ENCODE results near the gene RREB1. TPM values are rescaled to one million over a fixed set of nuclear protein-coding genes. Genes with fewer than 3 reads are reported as not detected.

RREB1 gene
- total RNA-seq, 1 experiment from 2014 or later, result 16.5 TPM

DNA sequence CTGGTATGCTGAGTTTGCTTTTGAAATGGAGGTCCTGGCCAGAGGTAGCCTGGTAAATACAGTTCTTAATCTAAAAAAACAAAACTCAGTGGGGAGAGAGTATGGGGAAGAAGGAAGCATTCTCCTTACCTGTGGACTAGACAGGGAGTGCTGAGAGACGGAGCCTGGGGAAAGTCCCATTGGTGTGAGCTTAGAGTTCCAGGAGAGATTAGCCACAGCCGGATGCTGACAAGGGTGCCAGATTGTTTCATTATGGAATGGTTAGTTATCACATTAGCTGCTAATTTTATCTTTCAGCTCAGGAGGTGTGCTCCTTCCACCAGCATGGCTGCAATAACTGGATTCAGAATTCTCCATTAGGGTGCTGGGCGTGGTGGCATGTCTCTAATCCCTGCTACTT, 75.9 kb downstream of the RREB1 start:
- Histone ChIP-seq H3K4me3 (no peak overlapping the region), H3K27me3 (no peaks in the 10 kb centered on the region), H3K9me3 (no peaks in the 10 kb centered on the region), H3K36me3 (peaks cover 90% of the 10 kb centered on the region)
- DNase-seq, result no peak

- no peaks in the 10 kb centered on the region for H3K27me3 ChIP-seq
- H3K9me3 ChIP-seq, result no peaks in the 10 kb centered on the region
- no peak for DNase-seq
- H3K36me3 ChIP-seq, result peaks cover 90% of the 10 kb centered on the region
- no peak overlapping the region for H3K4me3 ChIP-seq
Observed at GRCh38 chr6:7184502-7184901, 76.7 kb downstream of the RREB1 start.

DNA sequence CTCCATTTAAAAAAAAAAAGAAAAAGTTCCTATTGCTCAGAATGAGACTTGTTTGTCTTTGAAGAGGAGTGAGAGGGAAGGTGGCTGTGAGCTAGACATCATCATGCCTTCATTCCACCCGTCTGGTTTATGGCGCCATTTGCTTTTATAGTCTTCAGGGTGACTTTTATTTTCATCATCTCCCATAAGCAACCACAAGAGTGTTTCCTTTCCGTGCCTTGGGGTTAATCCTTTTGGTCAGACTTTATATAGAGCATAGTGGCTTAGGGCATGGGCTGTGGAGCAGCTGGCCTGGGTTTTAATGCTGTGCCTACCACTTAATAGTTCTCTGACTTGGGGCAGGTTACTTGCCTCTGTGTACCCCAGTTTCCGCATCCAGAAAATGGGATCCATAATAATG, 77.8 kb downstream of the RREB1 start:
- Histone ChIP-seq H3K9me3 (no peaks in the 10 kb centered on the region), H3K36me3 (peaks cover 92% of the 10 kb centered on the region), H3K4me3 (no peak overlapping the region), H3K27me3 (no peaks in the 10 kb centered on the region)
- DNase-seq, result no peak

- Histone ChIP-seq H3K9me3 (no peaks in the 10 kb centered on the region), H3K4me3 (no peak overlapping the region), H3K27me3 (no peaks in the 10 kb centered on the region), H3K36me3 (peaks cover 86% of the 10 kb centered on the region)
- DNase-seq, result no peak
Observed at GRCh38 chr6:7188492-7188891, 80.7 kb downstream of the RREB1 start.

DNA sequence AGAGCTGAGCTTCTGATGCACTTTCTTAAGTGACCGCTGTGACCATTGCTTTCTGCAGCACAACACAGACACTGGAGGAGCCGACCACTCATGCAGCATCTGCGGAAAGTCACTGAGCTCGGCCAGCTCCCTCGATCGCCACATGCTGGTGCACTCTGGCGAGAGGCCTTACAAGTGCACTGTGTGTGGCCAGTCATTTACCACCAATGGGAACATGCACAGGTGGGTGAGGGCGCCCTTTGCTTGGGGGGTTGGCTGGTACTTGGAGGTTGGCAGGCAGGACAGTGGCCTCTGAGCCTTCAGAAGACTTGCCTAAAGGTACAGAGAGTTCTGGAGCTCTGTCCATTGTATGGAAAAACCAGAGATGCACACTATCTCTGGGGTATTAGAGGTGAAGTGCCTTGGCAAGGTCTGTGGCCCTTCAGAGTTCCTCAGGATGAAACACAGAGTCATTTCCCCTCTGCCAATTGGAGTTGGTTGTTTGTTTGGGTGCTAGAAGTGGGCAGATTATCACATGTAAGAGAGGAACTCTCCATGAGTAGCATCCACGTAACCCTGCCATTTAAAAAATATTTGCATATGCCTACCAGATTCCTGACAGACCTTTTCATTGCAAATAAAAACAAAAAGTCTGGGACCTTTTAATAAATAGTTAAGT, 81.5 kb downstream of the RREB1 start:
- H3K9me3 ChIP-seq, result no peaks in the 10 kb centered on the region
- DNase-seq, result no peak
- H3K36me3 ChIP-seq, result peaks cover 83% of the 10 kb centered on the region
- H3K4me3 ChIP-seq, result no peak overlapping the region
- no peaks in the 10 kb centered on the region for H3K27me3 ChIP-seq

GRCh38 chr6:7190791-7191190, 83.0 kb downstream of the RREB1 start:
- no peaks in the 10 kb centered on the region for H3K27me3 ChIP-seq

DNA sequence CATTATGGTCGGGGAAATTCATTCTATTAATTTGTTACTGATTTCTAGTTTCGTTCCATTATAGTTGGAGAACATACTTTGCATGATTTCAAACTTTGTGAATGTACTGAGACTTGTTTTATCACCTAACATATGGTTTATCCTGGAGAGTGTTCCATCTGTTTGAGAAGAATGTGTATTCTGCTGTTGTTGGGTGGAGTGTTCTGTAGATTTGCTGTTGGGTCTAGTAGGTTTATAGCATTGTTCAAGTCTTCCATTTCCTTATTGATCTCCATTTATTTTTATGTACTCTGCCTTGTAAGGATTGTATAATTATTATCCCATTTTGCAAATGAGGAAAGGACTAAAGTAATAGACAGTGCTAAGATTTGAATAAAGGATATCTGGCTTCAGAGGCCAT, 85.4 kb downstream of the RREB1 start:
- DNase-seq, result no peak
- Histone ChIP-seq H3K27me3 (no peaks in the 10 kb centered on the region), H3K4me3 (no peak overlapping the region), H3K36me3 (peaks cover 65% of the 10 kb centered on the region), H3K9me3 (no peaks in the 10 kb centered on the region)

More at GRCh38 chr6:7190791-7191190, 83.0 kb downstream of the RREB1 start:
- Histone ChIP-seq H3K9me3 (no peaks in the 10 kb centered on the region), H3K36me3 (peaks cover 71% of the 10 kb centered on the region), H3K4me3 (no peak overlapping the region)
- DNase-seq, result no peak

DNA sequence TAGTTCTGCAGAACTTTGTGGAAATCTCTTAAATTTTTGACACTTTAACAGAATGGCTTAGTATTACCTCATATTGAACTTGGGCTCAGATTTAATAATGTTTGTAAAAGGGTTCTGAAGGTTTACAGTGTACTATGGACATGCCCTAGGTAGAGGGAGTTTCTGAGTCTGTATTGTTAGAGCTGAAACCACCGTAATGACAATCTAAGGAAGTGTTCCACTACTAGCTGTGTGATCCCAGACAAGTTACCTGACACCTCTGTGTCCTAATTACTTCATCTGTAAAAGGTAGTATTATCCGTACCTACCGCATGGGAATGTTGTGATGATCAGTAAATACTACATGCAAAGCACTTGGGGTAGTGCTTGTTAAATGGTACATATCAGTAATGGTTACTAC, 86.9 kb downstream of the RREB1 start:
- H3K4me3 ChIP-seq, result no peak overlapping the region
- peaks cover 62% of the 10 kb centered on the region for H3K36me3 ChIP-seq
- no peaks in the 10 kb centered on the region for H3K9me3 ChIP-seq
- no peak for DNase-seq
- H3K27me3 ChIP-seq, result no peaks in the 10 kb centered on the region

DNA sequence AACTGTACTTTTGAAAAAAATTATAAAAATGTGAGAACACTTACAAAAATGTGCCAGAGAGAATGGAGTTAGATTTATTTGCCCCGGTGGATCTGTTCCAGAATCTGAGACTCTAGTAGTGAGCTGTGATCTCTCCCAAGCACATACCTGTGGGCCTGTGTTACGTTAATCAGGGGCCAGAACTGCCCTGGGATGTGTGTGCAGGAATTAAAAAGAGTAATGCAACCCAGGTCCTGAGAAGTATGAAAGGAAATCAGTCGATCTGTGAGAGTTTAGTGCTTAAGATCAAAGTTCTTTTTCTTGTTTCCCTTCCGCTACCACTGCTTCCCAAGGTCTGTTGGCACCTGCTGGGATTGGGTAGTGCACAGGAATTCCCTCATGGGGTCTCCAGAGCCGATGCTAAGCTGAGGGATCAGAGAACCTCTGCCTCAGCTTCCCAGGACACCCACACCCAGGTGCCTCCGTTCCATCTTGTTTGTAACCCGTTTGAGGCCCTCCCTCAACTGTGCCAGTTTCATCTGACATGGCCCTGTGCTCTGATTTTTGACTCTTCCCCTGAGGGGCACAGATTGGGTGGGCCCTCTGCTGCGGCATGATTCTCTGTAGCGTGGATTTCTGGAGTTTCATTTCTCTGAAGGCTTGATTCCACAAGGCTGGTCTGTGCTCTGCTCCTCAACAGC, 87.7 kb downstream of the RREB1 start:
- Histone ChIP-seq H3K9me3 (no peaks in the 10 kb centered on the region), H3K4me3 (no peak overlapping the region), H3K27me3 (no peaks in the 10 kb centered on the region), H3K36me3 (peaks cover 53% of the 10 kb centered on the region)
- no peak for DNase-seq

DNA sequence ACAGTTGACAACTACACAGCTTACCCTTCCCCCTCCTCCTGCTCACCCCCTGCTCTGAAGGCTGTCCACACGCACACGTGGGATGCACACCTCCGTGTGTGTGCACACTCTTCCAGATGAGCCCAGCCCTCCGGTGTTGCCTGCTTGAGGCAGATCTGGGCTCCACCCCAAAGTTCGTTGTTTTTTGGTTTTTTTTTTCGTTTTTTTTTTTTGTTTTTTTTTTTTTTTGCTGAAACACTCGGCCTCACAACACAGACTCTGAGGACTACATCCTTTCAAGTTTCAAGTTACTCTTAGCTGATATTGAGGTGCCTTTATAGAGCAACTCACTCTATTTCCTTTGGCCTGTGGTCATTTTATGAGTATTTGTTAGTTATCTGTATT, 88.2 kb downstream of the RREB1 start:
- no peak for DNase-seq
- no peaks in the 10 kb centered on the region for H3K27me3 ChIP-seq

DNA sequence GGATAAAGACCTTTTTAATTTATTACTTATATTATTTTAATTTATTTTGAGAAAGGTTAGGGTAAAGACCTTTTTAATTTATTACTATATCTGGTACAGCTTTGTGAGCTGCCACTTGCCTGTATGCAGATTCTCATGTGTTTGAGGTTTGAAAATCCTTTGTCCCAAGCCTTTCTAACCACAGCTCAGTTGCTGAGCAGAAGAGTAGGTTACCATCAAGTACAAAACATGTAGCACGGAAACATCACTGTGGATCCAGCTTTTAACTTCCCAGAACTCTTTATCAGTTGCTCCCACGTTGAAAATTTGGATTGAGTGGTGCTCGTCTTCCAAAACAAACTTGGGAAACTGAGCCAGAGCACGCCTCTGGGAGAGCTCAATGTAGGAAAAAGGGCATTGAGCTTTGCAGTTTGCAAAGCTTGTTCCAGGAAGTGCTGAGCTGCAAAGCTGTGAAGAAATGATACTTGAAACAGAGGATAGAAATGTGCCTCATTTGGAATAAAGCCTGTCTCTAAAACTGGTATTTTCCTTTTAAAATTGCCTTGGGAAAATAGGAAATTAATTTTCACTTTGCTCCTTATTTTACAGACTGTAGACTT, 89.0 kb downstream of the RREB1 start:
- Histone ChIP-seq H3K4me3 (no peak overlapping the region), H3K9me3 (no peaks in the 10 kb centered on the region), H3K36me3 (peaks cover 44% of the 10 kb centered on the region), H3K27me3 (no peaks in the 10 kb centered on the region)
- DNase-seq, result no peak

More for the DNA sequence above, 88.2 kb downstream of the RREB1 start:
- H3K9me3 ChIP-seq, result no peaks in the 10 kb centered on the region
- H3K36me3 ChIP-seq, result peaks cover 48% of the 10 kb centered on the region
- no peak overlapping the region for H3K4me3 ChIP-seq

GRCh38 chr6:7197747-7198146, 90.0 kb downstream of the RREB1 start:
- no peak for DNase-seq
- no peaks in the 10 kb centered on the region for H3K27me3 ChIP-seq
- H3K9me3 ChIP-seq, result no peaks in the 10 kb centered on the region
- peaks cover 45% of the 10 kb centered on the region for H3K36me3 ChIP-seq
- H3K4me3 ChIP-seq, result no peak overlapping the region

- Histone ChIP-seq H3K36me3 (peaks cover 51% of the 10 kb centered on the region), H3K4me3 (no peak overlapping the region), H3K9me3 (no peaks in the 10 kb centered on the region), H3K27me3 (no peaks in the 10 kb centered on the region)
- DNase-seq, result no peak
Observed at GRCh38 chr6:7198833-7199800, 91.4 kb downstream of the RREB1 start.

- no peak overlapping the region for H3K4me3 ChIP-seq
- no peaks in the 10 kb centered on the region for H3K27me3 ChIP-seq
- DNase-seq, result no peak
- H3K36me3 ChIP-seq, result peaks cover 69% of the 10 kb centered on the region
- no peaks in the 10 kb centered on the region for H3K9me3 ChIP-seq
Observed at GRCh38 chr6:7200598-7201443, 93.1 kb downstream of the RREB1 start.

DNA sequence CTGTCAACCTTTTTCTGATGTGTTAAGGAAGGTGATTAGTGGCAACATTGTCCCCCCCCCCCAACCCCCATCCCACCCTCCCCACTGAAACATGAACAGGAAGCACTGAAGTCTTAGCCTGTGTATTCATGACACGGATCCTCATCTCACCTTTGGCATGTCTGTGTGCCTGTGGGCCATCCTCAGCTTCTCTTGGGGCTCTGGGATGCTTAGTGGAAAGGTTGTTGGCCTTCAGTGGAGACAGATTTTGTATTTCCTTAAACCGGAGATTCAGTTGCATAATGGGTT, 93.6 kb downstream of the RREB1 start:
- Histone ChIP-seq H3K36me3 (peaks cover 73% of the 10 kb centered on the region), H3K27me3 (no peaks in the 10 kb centered on the region), H3K9me3 (no peaks in the 10 kb centered on the region), H3K4me3 (no peak overlapping the region)
- no peak for DNase-seq
